Measurements from ENCODE around the gene SMARCA2.

Gene SMARCA2

GRCh38 chr9:2198956-2199635 lies 183.9 kb downstream of the SMARCA2 start:
- H3K9ac ChIP-seq (ENCODE audit: low read length) = no peak overlapping the region
- no peak overlapping the region for H3K27ac ChIP-seq (ENCODE audit: low read depth, low read length)
- H3K4me1 ChIP-seq (ENCODE audit: control insufficient read depth, insufficient read depth, low read length) = no peaks in the 10 kb centered on the region
- peaks cover 6% of the 10 kb centered on the region for H3K36me3 ChIP-seq (ENCODE audit: control insufficient read depth, insufficient read depth, low read length)
- H3K4me3 ChIP-seq (ENCODE audit: low read length) = no peak overlapping the region
- H3K27me3 ChIP-seq (ENCODE audit: control insufficient read depth, insufficient read depth, low read length) = no peaks in the 10 kb centered on the region

GRCh38 chr9:2199999-2200796 lies 185.1 kb downstream of the SMARCA2 start:
- Histone ChIP-seq H3K27ac (ENCODE audit: low read depth, low read length) (no peak overlapping the region), H3K4me1 (ENCODE audit: control insufficient read depth, insufficient read depth, low read length) (no peaks in the 10 kb centered on the region), H3K36me3 (ENCODE audit: control insufficient read depth, insufficient read depth, low read length) (peaks cover 4% of the 10 kb centered on the region), H3K4me3 (ENCODE audit: low read length) (no peak overlapping the region), H3K9ac (ENCODE audit: low read length) (no peak overlapping the region), H3K27me3 (ENCODE audit: control insufficient read depth, insufficient read depth, low read length) (no peaks in the 10 kb centered on the region)

DNA sequence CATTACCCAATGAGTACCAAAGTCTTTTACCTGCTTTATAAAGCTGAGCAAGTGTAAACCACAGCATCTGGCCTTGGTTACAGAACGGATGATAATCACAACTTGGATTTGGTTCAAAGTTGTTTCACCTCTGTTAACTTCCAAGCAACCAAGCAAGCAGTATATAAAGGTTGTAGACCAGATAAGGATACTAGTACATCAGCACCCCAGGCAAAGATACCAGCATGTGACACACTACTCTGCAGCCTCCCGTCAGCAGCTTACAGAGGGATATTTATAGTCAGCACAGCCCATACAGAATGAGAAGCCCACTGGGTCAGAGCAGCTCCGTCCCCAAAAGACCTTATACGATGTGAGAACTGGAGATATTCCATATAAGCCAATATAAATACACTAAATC lies 193.3 kb downstream of the SMARCA2 start:
- H3K36me3 ChIP-seq (ENCODE audit: control insufficient read depth, insufficient read depth, low read length) = no peaks in the 10 kb centered on the region
- no peaks in the 10 kb centered on the region for H3K4me1 ChIP-seq (ENCODE audit: control insufficient read depth, insufficient read depth, low read length)
- H3K9ac ChIP-seq (ENCODE audit: low read length) = no peak overlapping the region
- no peak overlapping the region for H3K4me3 ChIP-seq (ENCODE audit: low read length)
- no peaks in the 10 kb centered on the region for H3K27me3 ChIP-seq (ENCODE audit: control insufficient read depth, insufficient read depth, low read length)
- H3K27ac ChIP-seq (ENCODE audit: low read depth, low read length) = no peak overlapping the region

- Histone ChIP-seq H3K4me3 (ENCODE audit: low read length) (no peak overlapping the region), H3K4me1 (ENCODE audit: control insufficient read depth, insufficient read depth, low read length) (no peaks in the 10 kb centered on the region), H3K36me3 (ENCODE audit: control insufficient read depth, insufficient read depth, low read length) (no peaks in the 10 kb centered on the region), H3K9ac (ENCODE audit: low read length) (no peak overlapping the region), H3K27ac (ENCODE audit: low read depth, low read length) (no peak overlapping the region), H3K27me3 (ENCODE audit: control insufficient read depth, insufficient read depth, low read length) (no peaks in the 10 kb centered on the region)
Measured at GRCh38 chr9:2208991-2209390, 193.8 kb downstream of the SMARCA2 start.

GRCh38 chr9:2209400-2209799 lies 194.3 kb downstream of the SMARCA2 start:
- Histone ChIP-seq H3K4me1 (ENCODE audit: control insufficient read depth, insufficient read depth, low read length) (no peaks in the 10 kb centered on the region), H3K36me3 (ENCODE audit: control insufficient read depth, insufficient read depth, low read length) (no peaks in the 10 kb centered on the region), H3K27me3 (ENCODE audit: control insufficient read depth, insufficient read depth, low read length) (no peaks in the 10 kb centered on the region), H3K4me3 (ENCODE audit: low read length) (no peak overlapping the region), H3K27ac (ENCODE audit: low read depth, low read length) (no peak overlapping the region), H3K9ac (ENCODE audit: low read length) (no peak overlapping the region)

GRCh38 chr9:2210201-2210600 lies 195.1 kb downstream of the SMARCA2 start:
- H3K27ac ChIP-seq (ENCODE audit: low read depth, low read length) = no peak overlapping the region
- no peaks in the 10 kb centered on the region for H3K27me3 ChIP-seq (ENCODE audit: control insufficient read depth, insufficient read depth, low read length)
- no peak overlapping the region for H3K9ac ChIP-seq (ENCODE audit: low read length)
- H3K4me1 ChIP-seq (ENCODE audit: control insufficient read depth, insufficient read depth, low read length) = no peaks in the 10 kb centered on the region
- no peak overlapping the region for H3K4me3 ChIP-seq (ENCODE audit: low read length)
- no peaks in the 10 kb centered on the region for H3K36me3 ChIP-seq (ENCODE audit: control insufficient read depth, insufficient read depth, low read length)

DNA sequence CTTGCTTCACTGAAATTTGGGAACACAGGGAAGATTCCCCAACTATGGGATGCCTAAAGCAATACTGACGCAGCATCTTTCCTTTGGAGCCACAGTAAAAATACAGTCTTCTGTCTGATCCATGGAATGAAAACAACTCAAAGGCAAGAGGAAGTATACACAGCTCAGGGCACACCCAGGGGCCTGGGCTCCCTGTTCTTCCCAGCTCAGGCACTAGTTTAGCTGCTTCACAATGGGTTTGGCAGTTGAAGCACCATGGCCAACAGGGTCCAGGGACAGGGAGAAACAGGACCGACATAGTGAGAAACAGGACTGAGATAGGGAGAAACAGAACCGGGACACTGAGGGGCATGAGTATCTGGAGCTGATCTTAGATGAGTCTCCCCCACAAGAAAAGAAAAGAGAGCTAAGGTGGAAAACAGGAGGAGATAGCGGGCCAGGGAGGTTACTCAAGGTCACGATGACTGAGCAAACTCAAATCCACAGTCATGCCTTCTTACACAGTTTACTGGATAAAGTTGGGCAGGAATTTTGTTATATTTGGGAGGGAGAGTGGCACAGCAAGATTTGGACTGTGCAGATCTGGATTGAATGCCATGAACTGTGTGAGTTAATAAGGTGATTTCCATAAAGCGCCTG lies 198.8 kb downstream of the SMARCA2 start:
- Histone ChIP-seq H3K27ac (ENCODE audit: low read depth, low read length) (no peak overlapping the region), H3K9ac (ENCODE audit: low read length) (no peak overlapping the region), H3K36me3 (ENCODE audit: control insufficient read depth, insufficient read depth, low read length) (no peaks in the 10 kb centered on the region), H3K27me3 (ENCODE audit: control insufficient read depth, insufficient read depth, low read length) (no peaks in the 10 kb centered on the region), H3K4me1 (ENCODE audit: control insufficient read depth, insufficient read depth, low read length) (no peaks in the 10 kb centered on the region), H3K4me3 (ENCODE audit: low read length) (no peak overlapping the region)

- Histone ChIP-seq H3K4me3 (ENCODE audit: low read length) (no peak overlapping the region), H3K9ac (ENCODE audit: low read length) (no peak overlapping the region), H3K27me3 (ENCODE audit: control insufficient read depth, insufficient read depth, low read length) (no peaks in the 10 kb centered on the region), H3K27ac (ENCODE audit: low read depth, low read length) (no peak overlapping the region), H3K4me1 (ENCODE audit: control insufficient read depth, insufficient read depth, low read length) (no peaks in the 10 kb centered on the region), H3K36me3 (ENCODE audit: control insufficient read depth, insufficient read depth, low read length) (no peaks in the 10 kb centered on the region)
Measured at GRCh38 chr9:2214707-2215106, 199.6 kb downstream of the SMARCA2 start.

DNA sequence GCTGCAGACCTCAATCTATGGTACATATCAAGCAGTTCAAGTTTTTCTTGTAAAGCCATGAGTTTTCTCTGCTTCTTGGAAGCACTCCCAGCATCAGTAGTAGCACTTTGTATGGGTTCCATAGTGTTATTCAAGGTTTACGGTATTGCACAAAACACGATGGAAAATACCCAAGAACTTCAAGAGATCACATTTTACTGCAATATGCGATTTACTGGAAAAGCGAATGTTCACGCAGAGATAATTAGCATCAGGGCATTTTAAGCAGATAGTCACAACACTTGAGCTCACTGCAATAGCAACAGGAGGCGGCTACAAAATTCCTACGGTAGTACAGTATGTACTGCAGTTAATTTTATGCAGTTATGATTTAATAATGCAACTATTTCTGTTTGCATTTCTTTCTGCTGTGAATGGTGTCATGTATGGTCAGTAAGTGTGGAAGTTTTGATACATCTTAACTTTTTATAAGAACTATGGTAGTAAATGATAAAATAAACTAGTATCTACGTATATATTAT lies 200.8 kb downstream of the SMARCA2 start:
- H3K9ac ChIP-seq (ENCODE audit: low read length) = no peak overlapping the region
- no peak overlapping the region for H3K4me3 ChIP-seq (ENCODE audit: low read length)
- no peaks in the 10 kb centered on the region for H3K27me3 ChIP-seq (ENCODE audit: control insufficient read depth, insufficient read depth, low read length)
- H3K4me1 ChIP-seq (ENCODE audit: control insufficient read depth, insufficient read depth, low read length) = no peaks in the 10 kb centered on the region
- H3K27ac ChIP-seq (ENCODE audit: low read depth, low read length) = no peak overlapping the region
- no peaks in the 10 kb centered on the region for H3K36me3 ChIP-seq (ENCODE audit: control insufficient read depth, insufficient read depth, low read length)

GRCh38 chr9:2216591-2216990 lies 201.4 kb downstream of the SMARCA2 start:
- no peak overlapping the region for H3K9ac ChIP-seq (ENCODE audit: low read length)
- no peaks in the 10 kb centered on the region for H3K27me3 ChIP-seq (ENCODE audit: control insufficient read depth, insufficient read depth, low read length)
- no peaks in the 10 kb centered on the region for H3K36me3 ChIP-seq (ENCODE audit: control insufficient read depth, insufficient read depth, low read length)
- H3K27ac ChIP-seq (ENCODE audit: low read depth, low read length) = no peak overlapping the region
- H3K4me3 ChIP-seq (ENCODE audit: low read length) = no peak overlapping the region
- H3K4me1 ChIP-seq (ENCODE audit: control insufficient read depth, insufficient read depth, low read length) = no peaks in the 10 kb centered on the region

DNA sequence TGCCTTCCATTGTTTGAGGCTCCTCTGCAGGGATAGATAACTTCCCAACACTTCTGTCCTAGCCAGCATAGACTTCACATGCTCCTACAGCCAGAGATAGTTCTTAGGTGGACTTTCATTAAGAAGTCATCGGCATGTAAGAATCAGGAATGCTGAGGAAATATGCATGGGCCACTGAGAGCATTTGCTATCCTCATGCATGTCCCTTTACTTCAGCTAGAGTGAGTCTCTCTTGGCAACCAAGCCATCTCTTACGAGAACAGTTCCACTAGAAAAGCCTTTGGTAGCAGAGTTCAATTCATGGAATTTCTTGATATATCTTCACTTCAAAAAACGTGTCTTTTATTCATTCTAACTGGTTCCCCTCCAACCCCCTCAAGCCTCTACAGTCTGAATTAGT lies 202.4 kb downstream of the SMARCA2 start:
- no peaks in the 10 kb centered on the region for H3K27me3 ChIP-seq (ENCODE audit: control insufficient read depth, insufficient read depth, low read length)
- H3K27ac ChIP-seq (ENCODE audit: low read depth, low read length) = no peak overlapping the region
- H3K9ac ChIP-seq (ENCODE audit: low read length) = no peak overlapping the region
- no peaks in the 10 kb centered on the region for H3K4me1 ChIP-seq (ENCODE audit: control insufficient read depth, insufficient read depth, low read length)
- H3K4me3 ChIP-seq (ENCODE audit: low read length) = no peak overlapping the region
- H3K36me3 ChIP-seq (ENCODE audit: control insufficient read depth, insufficient read depth, low read length) = no peaks in the 10 kb centered on the region

DNA sequence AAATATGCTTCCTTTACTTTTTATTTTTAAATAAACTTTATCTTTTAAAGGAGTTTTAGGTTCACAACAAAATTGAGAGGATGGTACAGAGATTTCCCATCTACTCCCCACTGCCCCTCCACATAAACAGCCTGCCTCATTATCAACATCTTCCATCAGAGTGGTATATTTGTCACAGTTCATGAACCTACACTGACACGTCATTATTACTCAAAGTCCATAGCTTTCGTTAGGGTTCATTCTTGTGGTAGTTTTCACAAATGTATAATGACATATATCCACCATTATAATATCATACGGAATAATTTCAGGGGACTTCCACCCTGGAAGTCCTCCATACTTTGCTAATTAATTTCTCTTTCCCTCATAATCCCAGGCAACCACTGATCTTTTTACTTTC lies 204.9 kb downstream of the SMARCA2 start:
- Histone ChIP-seq H3K27ac (ENCODE audit: low read depth, low read length) (no peak overlapping the region), H3K4me1 (ENCODE audit: control insufficient read depth, insufficient read depth, low read length) (no peaks in the 10 kb centered on the region), H3K27me3 (ENCODE audit: control insufficient read depth, insufficient read depth, low read length) (no peaks in the 10 kb centered on the region), H3K4me3 (ENCODE audit: low read length) (no peak overlapping the region), H3K9ac (ENCODE audit: low read length) (no peak overlapping the region), H3K36me3 (ENCODE audit: control insufficient read depth, insufficient read depth, low read length) (no peaks in the 10 kb centered on the region)

Measured in rectal smooth muscle tissue (tissue), 1 donor.